ENCODE data around the gene CSK.
A peak's percentile ranks its signal among the peaks of the same experiment; 100 is the strongest.
"Not testable (repeated sequence)": the region's sequence is repeated elsewhere in the genome, so short reads cannot be mapped to it uniquely, and the experiment has no call there.

Gene CSK

GRCh38 chr15:74770211-74770903, 11.5 kb upstream of the CSK start:
- DNase-seq (ENCODE audit: low read depth, low spot score) = no peak

GRCh38 chr15:74773329-74773728, 8.6 kb upstream of the CSK start:
- no peak for DNase-seq (ENCODE audit: low read depth, low spot score)

GRCh38 chr15:74773731-74774252, 8.1 kb upstream of the CSK start:
- peak; percentile 26 for DNase-seq (ENCODE audit: low read depth, low spot score)

- no peak for DNase-seq (ENCODE audit: low read depth, low spot score)
Observed at GRCh38 chr15:74775132-74775562, 6.7 kb upstream of the CSK start.

- no peak for DNase-seq (ENCODE audit: low read depth, low spot score)
Observed at GRCh38 chr15:74775894-74776293, 6.0 kb upstream of the CSK start.

GRCh38 chr15:74776821-74777768, 4.8 kb upstream of the CSK start:
- DNase-seq (ENCODE audit: low read depth, low spot score) = no peak

- no peak for DNase-seq (ENCODE audit: low read depth, low spot score)
Observed at GRCh38 chr15:74777769-74778598, 3.9 kb upstream of the CSK start.

GRCh38 chr15:74778599-74778970, 3.3 kb upstream of the CSK start:
- no peak for DNase-seq (ENCODE audit: low read depth, low spot score)

- no peak for DNase-seq (ENCODE audit: low read depth, low spot score)
Observed at GRCh38 chr15:74779162-74779648, 2.7 kb upstream of the CSK start.

GRCh38 chr15:74780523-74781430, 1.1 kb upstream of the CSK start:
- DNase-seq (ENCODE audit: low read depth, low spot score) = no peak

- peak; percentile 48 for DNase-seq (ENCODE audit: low read depth, low spot score)
Observed at GRCh38 chr15:74782259-74783071, 585 bp downstream of the CSK start.

GRCh38 chr15:74783072-74783807, 1.4 kb downstream of the CSK start:
- DNase-seq (ENCODE audit: low read depth, low spot score) = peak; percentile 37

GRCh38 chr15:74783808-74784175, 1.9 kb downstream of the CSK start:
- no peak for DNase-seq (ENCODE audit: low read depth, low spot score)

GRCh38 chr15:74784426-74785193, 2.7 kb downstream of the CSK start:
- no peak for DNase-seq (ENCODE audit: low read depth, low spot score)

- no peak for DNase-seq (ENCODE audit: low read depth, low spot score)
Observed at GRCh38 chr15:74785194-74786032, 3.5 kb downstream of the CSK start.

GRCh38 chr15:74786081-74786480, 4.2 kb downstream of the CSK start:
- DNase-seq (ENCODE audit: low read depth, low spot score) = not testable (repeated sequence)

- no peak for DNase-seq (ENCODE audit: low read depth, low spot score)
Observed at GRCh38 chr15:74786551-74787165, 4.8 kb downstream of the CSK start.
